AG09319 (cell line): ENCODE data around the gene GLIS2.
A peak's percentile ranks its signal among the peaks of the same experiment; 100 is the strongest.

Experiments used
- DNase-seq: peaks from one replicate; pipeline ENCODE4 v3.0.0-alpha.2; 2010; ENCODE audit warnings: low read depth; ENCODE audit errors: extremely low read depth
- CTCF ChIP-seq: IDR thresholded peaks from 2 replicates; pipeline ENCODE4 v1.5.1; 2011; ENCODE audit warnings: low read depth, mild to moderate bottlenecking, inconsistent platforms, low read length, moderate library complexity

Gene GLIS2

GRCh38 chr16:4347765-4348509, 32.1 kb downstream of the GLIS2 start:
- no peak for TF ChIP-seq CTCF
- DNase-seq = no peak

GRCh38 chr16:4349332-4349731, 33.5 kb downstream of the GLIS2 start:
- TF ChIP-seq CTCF = no peak
- DNase-seq = no peak

GRCh38 chr16:4350365-4350786, 34.5 kb downstream of the GLIS2 start:
- TF ChIP-seq CTCF = no peak
- DNase-seq = no peak

- peak; percentile 82 for DNase-seq
- no peak for TF ChIP-seq CTCF
These were observed 35.2 kb downstream of the GLIS2 start, which contains the start of gene PAM16 for GRCh38 chr16:4350787-4351659. Gene PAM16 (minus strand): TSS chr16:4351321. CDS start chr16:4351234, 87 bp downstream.

GRCh38 chr16:4351880-4352279, 36.0 kb downstream of the GLIS2 start:
- no peak for DNase-seq
- TF ChIP-seq CTCF = no peak

GRCh38 chr16:4352843-4353242, 37.0 kb downstream of the GLIS2 start:
- DNase-seq = no peak
- TF ChIP-seq CTCF = no peak

GRCh38 chr16:4353675-4354074, 37.8 kb downstream of the GLIS2 start:
- DNase-seq = no peak
- no peak for TF ChIP-seq CTCF
